ENCODE results near the gene GATA5.

DNA sequence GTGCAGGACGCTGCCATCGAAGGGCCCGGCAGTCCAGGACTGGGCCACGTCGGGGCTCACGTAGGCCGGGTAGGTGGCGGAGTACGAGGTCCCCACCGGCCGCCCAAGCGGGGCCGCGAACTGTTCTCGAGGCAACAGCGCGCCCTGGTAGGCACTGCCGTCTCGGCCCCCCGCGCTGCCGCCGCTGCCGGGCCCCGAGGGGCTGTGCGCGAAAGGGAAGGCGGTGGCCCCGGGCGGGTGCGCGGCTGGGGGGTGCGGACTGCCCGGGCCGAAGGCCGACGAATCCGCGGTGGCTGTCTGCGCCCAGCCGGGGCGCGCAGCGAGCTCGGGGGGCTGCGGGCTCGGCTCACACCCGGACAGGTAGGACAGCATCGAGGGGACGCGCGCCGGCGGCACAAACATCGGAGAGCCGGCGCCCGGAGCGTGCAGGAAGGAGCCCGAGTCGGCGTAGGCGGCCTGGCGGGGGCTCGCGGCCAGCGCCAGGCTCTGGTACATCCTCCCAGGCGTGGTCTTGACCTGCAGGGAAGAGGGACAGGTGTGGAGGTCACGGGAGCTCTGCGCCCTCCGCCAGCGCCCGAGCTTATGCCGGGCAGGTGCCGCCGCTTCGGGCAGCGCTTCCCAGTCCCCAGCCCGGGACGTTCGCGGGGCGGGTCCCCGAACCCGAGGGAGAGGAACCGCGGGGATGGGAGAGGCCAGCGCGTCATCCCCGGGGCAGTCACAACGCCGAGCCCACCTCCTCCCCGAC, 596 bp downstream of the GATA5 start:
- no peak for TF ChIP-seq EZH2 (IDR thresholded peaks at IDR 0.05; ENCODE audit: low read depth)
- TF ChIP-seq, protein P1, sequence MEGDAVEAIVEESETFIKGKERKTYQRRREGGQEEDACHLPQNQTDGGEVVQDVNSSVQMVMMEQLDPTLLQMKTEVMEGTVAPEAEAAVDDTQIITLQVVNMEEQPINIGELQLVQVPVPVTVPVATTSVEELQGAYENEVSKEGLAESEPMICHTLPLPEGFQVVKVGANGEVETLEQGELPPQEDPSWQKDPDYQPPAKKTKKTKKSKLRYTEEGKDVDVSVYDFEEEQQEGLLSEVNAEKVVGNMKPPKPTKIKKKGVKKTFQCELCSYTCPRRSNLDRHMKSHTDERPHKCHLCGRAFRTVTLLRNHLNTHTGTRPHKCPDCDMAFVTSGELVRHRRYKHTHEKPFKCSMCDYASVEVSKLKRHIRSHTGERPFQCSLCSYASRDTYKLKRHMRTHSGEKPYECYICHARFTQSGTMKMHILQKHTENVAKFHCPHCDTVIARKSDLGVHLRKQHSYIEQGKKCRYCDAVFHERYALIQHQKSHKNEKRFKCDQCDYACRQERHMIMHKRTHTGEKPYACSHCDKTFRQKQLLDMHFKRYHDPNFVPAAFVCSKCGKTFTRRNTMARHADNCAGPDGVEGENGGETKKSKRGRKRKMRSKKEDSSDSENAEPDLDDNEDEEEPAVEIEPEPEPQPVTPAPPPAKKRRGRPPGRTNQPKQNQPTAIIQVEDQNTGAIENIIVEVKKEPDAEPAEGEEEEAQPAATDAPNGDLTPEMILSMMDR (conservative IDR thresholded peaks at IDR 0.05) = no peak

All from PC-9 (cell line).